SU-DHL-6 (cell line): ENCODE data around the gene HOXA13.

Experiments used
- H2AFZ ChIP-seq: fragments of 200-600 bp; sonication (generic); 2 replicates; pipeline ENCODE4 v1.6.1; 2014; ENCODE audit warnings: low read depth, mild to moderate bottlenecking, moderate library complexity, mixed read lengths, antibody characterized with exemption, low read length; ENCODE audit not compliant: severe bottlenecking
- H3F3A ChIP-seq: fragments of 200-600 bp; shearing (Covaris generic); 2 replicates; pipeline ENCODE4 v1.6.0; 2016; ENCODE audit warnings: antibody characterized with exemption, mild to moderate bottlenecking; ENCODE audit not compliant: insufficient read depth
- H3K27ac ChIP-seq: fragments of 200-600 bp; sonication (generic); 2 replicates; pipeline ENCODE4 v1.5.1; 2016; ENCODE audit warnings: low read depth, mild to moderate bottlenecking, low read length, moderate library complexity, mixed read lengths
- H3K27me3 ChIP-seq: fragments of 200-600 bp; sonication (generic), shearing (Covaris generic); 2 replicates; pipeline ENCODE4 v1.6.0; 2014; ENCODE audit warnings: mild to moderate bottlenecking, low read length
- H3K36me3 ChIP-seq: fragments of 200-600 bp; sonication (generic); 2 replicates; pipeline ENCODE4 v1.6.1; 2014; ENCODE audit warnings: mild to moderate bottlenecking, low read length, mixed read lengths
- H3K4me2 ChIP-seq: fragments of 300-600, 200-600 bp; shearing (Covaris generic), sonication (generic); 2 replicates; pipeline ENCODE4 v1.6.0; 2014; ENCODE audit warnings: low read length, low read depth, mild to moderate bottlenecking; ENCODE audit not compliant: poor library complexity, severe bottlenecking
- H3K4me3 ChIP-seq: fragments of 200-600 bp; sonication (generic); 2 replicates; pipeline ENCODE4 v1.5.1; 2014; ENCODE audit warnings: antibody characterized with exemption, low read length, mild to moderate bottlenecking, mixed read lengths; ENCODE audit not compliant: insufficient read depth, poor library complexity, severe bottlenecking
- H3K79me2 ChIP-seq: fragments of 200-600 bp; sonication (generic); 2 replicates; pipeline ENCODE4 v1.6.1; 2014; ENCODE audit warnings: mild to moderate bottlenecking, low read length, moderate library complexity; ENCODE audit not compliant: insufficient read depth
- H3K9ac ChIP-seq: fragments of 200-600 bp; sonication (generic); 2 replicates; pipeline ENCODE4 v1.7.0; 2014; ENCODE audit warnings: mild to moderate bottlenecking, low read length
- H3K9me2 ChIP-seq: fragments of 200-600 bp; sonication (generic); replicated peaks from 2 replicates; pipeline ENCODE4 v1.6.1; 2014; ENCODE audit warnings: low read length; ENCODE audit not compliant: insufficient read depth
- H3K9me3 ChIP-seq: fragments of 200-600 bp; sonication (generic); 2 replicates; pipeline ENCODE4 v1.6.1; 2014; ENCODE audit warnings: low read length, mixed read lengths; ENCODE audit not compliant: insufficient read depth
- H4K20me1 ChIP-seq: fragments of 200-600 bp; sonication (generic); 2 replicates; pipeline ENCODE4 v1.6.1; 2014; ENCODE audit warnings: low read depth, mild to moderate bottlenecking, antibody characterized with exemption, low read length, moderate library complexity, mixed read lengths
- CTCF ChIP-seq: fragments of 200-600 bp; sonication (generic); IDR thresholded peaks from one replicate; pipeline ENCODE4 v1.5.1; 2017; ENCODE audit warnings: antibody characterized with exemption, mild to moderate bottlenecking, low read length, moderate library complexity; ENCODE audit not compliant: insufficient read depth, poor library complexity, severe bottlenecking
- EZH2phosphoT487 ChIP-seq: fragments of 200-600 bp; sonication (generic), shearing (Covaris generic); conservative IDR thresholded peaks from 2 replicates; pipeline ENCODE4 v1.6.1; 2018; ENCODE audit warnings: mild to moderate bottlenecking, antibody characterized with exemption, low read length, moderate library complexity, mixed read lengths

The HOXA13 gene

GRCh38 chr7:27240015-27240731 lies 40.3 kb upstream of the HOXA13 start:
- Histone ChIP-seq H4K20me1 (no peaks in the 10 kb centered on the region), H3K9me2 (no peaks in the 10 kb centered on the region), H3K27me3 (no peaks in the 10 kb centered on the region), H3K4me3 (no peak overlapping the region), H3K4me2 (no peak overlapping the region), H3K79me2 (no peaks in the 10 kb centered on the region), H3K27ac (no peak overlapping the region), H3K9me3 (no peaks in the 10 kb centered on the region), H2AFZ (no peak overlapping the region), H3K36me3 (no peaks in the 10 kb centered on the region), H3K9ac (no peak overlapping the region), H3F3A (no peaks in the 10 kb centered on the region)
- no peak for TF ChIP-seq EZH2phosphoT487
- TF ChIP-seq CTCF = no peak

DNA sequence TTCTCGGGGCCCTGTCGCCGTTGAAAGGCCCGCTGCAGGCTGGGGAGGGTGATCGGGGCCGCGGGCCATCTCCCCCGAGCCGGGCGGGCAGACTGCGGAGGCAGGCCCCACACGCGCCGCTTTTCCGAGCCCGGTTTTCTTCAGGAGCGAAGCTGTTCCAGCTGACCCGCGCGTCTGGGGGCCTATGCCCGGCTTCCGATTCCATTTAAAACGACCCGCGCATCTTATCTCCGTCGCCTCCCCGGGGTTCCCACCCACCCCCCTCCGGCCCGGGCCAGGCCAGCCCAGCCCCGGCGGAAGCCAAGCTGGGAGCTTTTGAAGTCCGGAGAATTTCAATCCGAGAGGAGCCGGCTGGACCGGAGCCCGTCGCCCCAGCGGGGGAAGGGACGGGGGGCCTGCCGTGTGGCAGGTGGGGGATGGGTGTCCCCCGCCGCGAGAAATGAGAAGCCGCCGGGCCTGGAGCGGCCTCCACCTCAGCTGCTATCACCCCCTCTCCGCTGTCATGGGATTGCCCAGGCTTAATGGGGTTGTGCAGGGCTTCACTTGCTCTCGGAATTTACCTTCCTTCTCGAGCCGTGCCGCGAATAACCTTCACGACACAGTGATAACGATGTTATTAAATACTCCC lies 39.6 kb upstream of the HOXA13 start:
- Histone ChIP-seq H2AFZ (no peak overlapping the region), H3K9ac (no peak overlapping the region), H3F3A (no peaks in the 10 kb centered on the region), H3K9me3 (no peaks in the 10 kb centered on the region), H4K20me1 (no peaks in the 10 kb centered on the region), H3K27me3 (no peaks in the 10 kb centered on the region), H3K4me2 (no peak overlapping the region), H3K36me3 (no peaks in the 10 kb centered on the region), H3K4me3 (no peak overlapping the region), H3K27ac (no peak overlapping the region), H3K79me2 (no peaks in the 10 kb centered on the region), H3K9me2 (no peaks in the 10 kb centered on the region)
- TF ChIP-seq CTCF = no peak
- TF ChIP-seq EZH2phosphoT487 = no peak

- Histone ChIP-seq H3K4me2 (no peak overlapping the region), H2AFZ (no peak overlapping the region), H3K27me3 (no peaks in the 10 kb centered on the region), H3K9me2 (no peaks in the 10 kb centered on the region), H3K9ac (no peak overlapping the region), H3K27ac (no peak overlapping the region), H3K9me3 (no peaks in the 10 kb centered on the region), H3K4me3 (no peak overlapping the region), H3K79me2 (no peaks in the 10 kb centered on the region), H3K36me3 (no peaks in the 10 kb centered on the region), H4K20me1 (no peaks in the 10 kb centered on the region), H3F3A (no peaks in the 10 kb centered on the region)
- TF ChIP-seq CTCF (no peak), EZH2phosphoT487 (no peak)
Observed at GRCh38 chr7:27238979-27239386, 39.1 kb upstream of the HOXA13 start.
